ENCODE data around the gene NACAD.
"Not testable (repeated sequence)": the region's sequence is repeated elsewhere in the genome, so short reads cannot be mapped to it uniquely, and the experiment has no call there.

Gene NACAD

GRCh38 chr7:45116048-45116447, 27.3 kb upstream of the NACAD start:
- DNase-seq, result no peak

- no peak for DNase-seq
Observed at GRCh38 chr7:45114926-45115325, 26.2 kb upstream of the NACAD start.

- DNase-seq, result not testable (repeated sequence)
Observed at GRCh38 chr7:45114257-45114656, 25.5 kb upstream of the NACAD start.

GRCh38 chr7:45112648-45113047, 23.9 kb upstream of the NACAD start:
- no peak for DNase-seq

GRCh38 chr7:45111298-45112223, 22.8 kb upstream of the NACAD start, which contains the start of gene TBRG4:
TSS of gene TBRG4 (minus strand) at chr7:45111697. CDS start at chr7:45109237, 2,460 bp downstream.
- peak; percentile 86 to 96 (median 89) for DNase-seq

- no peak for DNase-seq
Observed at GRCh38 chr7:45108863-45109262, 20.1 kb upstream of the NACAD start.

GRCh38 chr7:45107356-45107755, 18.6 kb upstream of the NACAD start:
- DNase-seq, result no peak

- no peak for DNase-seq
Observed at GRCh38 chr7:45106820-45107219, 18.1 kb upstream of the NACAD start.

GRCh38 chr7:45105588-45106188, 16.9 kb upstream of the NACAD start:
- no peak for DNase-seq

GRCh38 chr7:45104844-45105587, 16.2 kb upstream of the NACAD start:
- DNase-seq, result no peak

GRCh38 chr7:45103958-45104843, 15.4 kb upstream of the NACAD start:
- no peak for DNase-seq

- DNase-seq, result no peak
Observed at GRCh38 chr7:45102785-45103712, 14.3 kb upstream of the NACAD start.

- no peak for DNase-seq
Observed at GRCh38 chr7:45101748-45102147, 13.0 kb upstream of the NACAD start.

- no peak for DNase-seq
Observed at GRCh38 chr7:45100761-45101480, 12.2 kb upstream of the NACAD start.

GRCh38 chr7:45099891-45100760, 11.4 kb upstream of the NACAD start:
- DNase-seq, result no peak

GRCh38 chr7:45098983-45099839, 10.4 kb upstream of the NACAD start:
- no peak for DNase-seq

- no peak for DNase-seq
Observed at GRCh38 chr7:45092931-45093235, 4.1 kb upstream of the NACAD start.

GRCh38 chr7:45092100-45092930, 3.5 kb upstream of the NACAD start:
- no peak for DNase-seq
